GM23248 (cell line): Measurements from ENCODE around the gene CEP85. TPM values are rescaled to one million over a fixed set of nuclear protein-coding genes. Genes with fewer than 3 reads are reported as not detected.
"Not testable (repeated sequence)": the region's sequence is repeated elsewhere in the genome, so short reads cannot be mapped to it uniquely, and the experiment has no call there.

Experiments
- DNase-seq: peaks from one replicate; pipeline ENCODE4 v3.0.0-alpha.2; 2015
- H2AFZ ChIP-seq: fragments of 200-600 bp; sonication (generic); 2 replicates; pipeline ENCODE4 v1.6.1; 2016; ENCODE audit warnings: antibody characterized with exemption
- H3F3A ChIP-seq: fragments of 200-600 bp; sonication (generic); 2 replicates; pipeline ENCODE4 v1.6.1; 2016; ENCODE audit warnings: mild to moderate bottlenecking, antibody characterized with exemption, mixed run types; ENCODE audit not compliant: insufficient read depth
- H3K27ac ChIP-seq: fragments of 200-600 bp; sonication (generic); 2 replicates; pipeline ENCODE4 v1.5.1; 2016; ENCODE audit warnings: mild to moderate bottlenecking
- H3K27me3 ChIP-seq: fragments of 200-600 bp; sonication (generic); replicated peaks from 2 replicates; pipeline ENCODE4 v1.6.1; 2016; ENCODE audit warnings: mild to moderate bottlenecking; ENCODE audit not compliant: insufficient read depth
- H3K36me3 ChIP-seq: fragments of 200-600 bp; sonication (generic); 2 replicates; pipeline ENCODE4 v1.6.1; 2016; ENCODE audit warnings: low read depth, mild to moderate bottlenecking
- H3K4me1 ChIP-seq: fragments of 200-600 bp; sonication (generic); 2 replicates; pipeline ENCODE4 v1.6.1; 2016; ENCODE audit warnings: mild to moderate bottlenecking; ENCODE audit not compliant: insufficient read depth
- H3K4me2 ChIP-seq: fragments of 200-600 bp; sonication (generic); one replicate; pipeline ENCODE4 v1.6.1; 2016; ENCODE audit warnings: mild to moderate bottlenecking; ENCODE audit not compliant: unreplicated experiment
- H3K4me3 ChIP-seq: fragments of 200-600 bp; sonication (generic); 2 replicates; pipeline ENCODE4 v1.5.1; 2016; ENCODE audit warnings: mild to moderate bottlenecking
- H3K79me2 ChIP-seq: fragments of 200-600 bp; sonication (generic); 2 replicates; pipeline ENCODE4 v1.6.1; 2016; ENCODE audit warnings: mild to moderate bottlenecking; ENCODE audit not compliant: insufficient read depth
- H3K9ac ChIP-seq: fragments of 200-600 bp; sonication (generic); 2 replicates; pipeline ENCODE4 v1.6.1; 2016; ENCODE audit warnings: mild to moderate bottlenecking
- H3K9me2 ChIP-seq: fragments of 200-600 bp; sonication (generic); 2 replicates; pipeline ENCODE4 v1.6.1; 2016; ENCODE audit warnings: mixed run types, mild to moderate bottlenecking, moderate library complexity; ENCODE audit not compliant: insufficient read depth
- H3K9me3 ChIP-seq: fragments of 200-600 bp; sonication (generic); one replicate; pipeline ENCODE4 v1.6.1; 2017; ENCODE audit warnings: low read depth
- H4K20me1 ChIP-seq: fragments of 200-600 bp; sonication (generic); 2 replicates; pipeline ENCODE4 v1.6.0; 2016; ENCODE audit not compliant: insufficient read depth
- EZH2 ChIP-seq: fragments of 200-600 bp; sonication (generic); IDR thresholded peaks from 2 replicates; pipeline ENCODE4 v1.6.1; 2018; ENCODE audit warnings: antibody characterized with exemption, mild to moderate bottlenecking; ENCODE audit not compliant: insufficient read depth, poor library complexity, severe bottlenecking
- EZH2phosphoT487 ChIP-seq: fragments of 200-600 bp; sonication (generic); IDR thresholded peaks from 2 replicates; pipeline ENCODE4 v1.6.1; 2018; ENCODE audit warnings: antibody characterized with exemption, moderate library complexity, mild to moderate bottlenecking, low read depth; ENCODE audit not compliant: insufficient read depth
- WGBS, 2 experiments: methylation state at CpG; one replicate each; pipeline ENCODE4 v1.1.6; 2015 to 2017; ENCODE audit warnings: low lambda C conversion rate in 2 of 2, low coverage in 1 of 2; ENCODE audit errors: missing lambda C conversion rate in 2 of 2; 5-methylcytosine and 5-hydroxymethylcytosine counted together
- in situ Hi-C: fragments of 300-500 bp; cut with MboI; formaldehyde crosslinking; loops from 2 replicates; pipeline ENCODE4 v1.15.0; 2020
- polyA plus RNA-seq: library from polyadenylated mRNA; unstranded; fragments of >200 nt; fragmentation: Nextera tagmentation; extraction: Ambion mirVana; gene quantifications from 2 replicates; pipeline ENCODE4 v1.2.1, GENCODE V29; 2016
- total RNA-seq: library from RNA; depleted of rRNA; stranded (reverse); fragments of >200 nt; shearing (Covaris generic); gene quantifications from 2 replicates; pipeline ENCODE4 v1.2.3, GENCODE V29; 2014

The CEP85 gene
- total and polyA plus RNA-seq, 2 experiments from 2014 or later = 5.0 to 6.2 TPM

GRCh38 chr1:26224606-26225005 lies 9.4 kb upstream of the CEP85 start:
- Histone ChIP-seq H3K9ac (no peak overlapping the region), H3K4me2 (no peak overlapping the region), H3K9me3 (no peaks in the 10 kb centered on the region), H2AFZ (no peak overlapping the region), H3K79me2 (no peaks in the 10 kb centered on the region), H3F3A (no peaks in the 10 kb centered on the region), H3K27me3 (peaks cover 9% of the 10 kb centered on the region), H4K20me1 (no peaks in the 10 kb centered on the region), H3K27ac (no peak overlapping the region), H3K4me1 (no peaks in the 10 kb centered on the region), H3K9me2 (no peaks in the 10 kb centered on the region), H3K36me3 (no peaks in the 10 kb centered on the region), H3K4me3 (no peak overlapping the region)
- DNase-seq = no peak
- TF ChIP-seq EZH2phosphoT487 (no peak), EZH2 (no peak)
- in situ Hi-C loops = no loop called here
- 77 to 85% methylated on average over 7 of the region's 7 CpGs for WGBS, 2 experiments

DNA sequence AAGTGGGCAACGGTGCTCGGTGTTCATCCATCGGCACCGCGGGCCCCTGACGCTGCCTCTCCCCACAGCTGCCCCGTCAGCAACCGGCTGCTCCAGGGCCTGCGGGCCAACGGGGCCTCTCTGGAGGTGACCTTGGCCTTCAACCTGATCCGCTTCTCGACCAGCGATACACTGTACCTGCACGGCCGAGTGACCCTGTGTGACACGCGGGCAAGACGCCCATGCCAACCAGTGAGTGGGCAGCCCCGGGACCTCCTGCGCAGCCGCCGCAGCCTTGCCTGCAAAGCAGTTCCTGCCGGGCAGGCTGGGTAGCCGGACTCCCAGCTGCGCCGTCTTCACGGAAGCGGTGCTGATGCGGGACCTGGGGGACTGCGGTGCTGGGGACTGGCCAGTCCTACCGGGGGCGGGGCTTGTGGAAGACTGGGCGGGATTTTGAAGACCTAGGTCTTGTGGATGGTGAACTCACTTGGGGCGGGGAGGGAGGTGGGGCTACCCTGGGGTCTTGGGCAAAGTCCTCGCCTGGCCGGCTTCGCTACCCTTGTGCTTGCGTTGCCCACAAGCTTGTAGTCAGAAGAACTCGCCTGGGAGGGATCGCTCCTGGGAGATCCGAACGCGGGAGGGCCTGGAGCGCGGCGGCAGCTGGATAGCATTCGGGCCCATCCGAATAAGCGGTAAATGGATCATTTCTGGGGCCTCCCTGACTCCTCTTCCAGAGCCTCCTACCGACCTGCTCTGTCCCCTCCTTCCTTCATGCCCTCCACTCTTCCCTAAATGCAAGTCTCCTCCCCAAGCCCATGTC lies 8.8 kb upstream of the CEP85 start:
- H3K9ac ChIP-seq = no peak overlapping the region
- H3K4me2 ChIP-seq = peak overlapping the region; percentile 44
- H3K9me2 ChIP-seq = no peaks in the 10 kb centered on the region
- H3K79me2 ChIP-seq = no peaks in the 10 kb centered on the region
- H3K4me3 ChIP-seq = peak overlapping the region; percentile 58
- no peaks in the 10 kb centered on the region for H3F3A ChIP-seq
- no peaks in the 10 kb centered on the region for H4K20me1 ChIP-seq
- no peak for TF ChIP-seq EZH2phosphoT487
- no peak for TF ChIP-seq EZH2
- WGBS, 2 experiments = 16 to 17% methylated on average over 42 to 44 of the region's 50 CpGs
- H3K27me3 ChIP-seq = peaks cover 9% of the 10 kb centered on the region
- H3K36me3 ChIP-seq = no peaks in the 10 kb centered on the region
- in situ Hi-C loops = no loop called here
- no peaks in the 10 kb centered on the region for H3K9me3 ChIP-seq
- H3K27ac ChIP-seq = no peak overlapping the region
- DNase-seq = peak; percentile 47
- H3K4me1 ChIP-seq = no peaks in the 10 kb centered on the region
- H2AFZ ChIP-seq = peak overlapping the region; percentile 51

GRCh38 chr1:26230682-26231081 lies 3.3 kb upstream of the CEP85 start:
- H3K4me2 ChIP-seq, H3K27me3 ChIP-seq, DNase-seq, H2AFZ ChIP-seq, H3F3A ChIP-seq, H3K79me2 ChIP-seq, H3K4me3 ChIP-seq, H3K9me2 ChIP-seq, H4K20me1 ChIP-seq, H3K9ac ChIP-seq, in situ Hi-C loops, H3K27ac ChIP-seq, H3K36me3 ChIP-seq, H3K4me1 ChIP-seq, H3K9me3 ChIP-seq: not testable (repeated sequence)
- WGBS, 2 experiments = 87 to 88% methylated on average over 2 of the region's 2 CpGs

DNA sequence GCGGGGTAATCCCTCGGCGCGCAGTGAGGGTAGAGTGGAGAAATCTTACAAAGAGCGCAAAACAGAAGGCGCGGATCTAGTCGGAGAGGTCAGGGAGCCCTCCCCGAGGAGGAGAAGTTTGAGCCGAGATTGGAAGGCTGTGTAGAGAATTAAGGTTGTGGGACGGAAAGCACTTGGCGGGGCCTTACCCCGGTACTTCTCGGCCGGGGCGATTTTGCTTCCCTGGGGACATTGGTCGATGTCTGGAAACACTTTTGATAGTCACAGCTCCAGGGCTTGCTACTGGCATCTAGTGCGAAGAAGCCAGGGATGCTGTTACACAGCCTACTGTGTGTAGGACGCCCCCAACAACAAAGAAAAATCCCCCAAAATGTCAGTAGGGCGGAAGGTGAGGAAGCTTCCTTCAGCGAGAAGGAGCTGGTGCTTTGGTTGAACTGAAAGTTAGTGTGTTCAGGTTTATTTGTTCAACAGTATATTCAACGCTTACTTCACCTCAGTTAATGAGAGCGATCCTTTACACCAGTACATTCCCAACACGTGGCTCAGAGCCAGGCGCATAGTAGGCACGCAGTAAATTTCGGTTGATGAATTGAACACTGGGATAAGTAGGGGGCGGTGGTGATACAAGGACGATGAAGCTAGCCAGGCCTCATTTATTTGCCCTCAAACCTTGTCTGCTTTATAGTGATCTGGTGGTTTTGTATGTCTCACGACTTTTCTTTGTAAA lies 807 bp downstream of the CEP85 start:
- H3K4me2 ChIP-seq = peak overlapping the region; percentile 92
- H3K9me3 ChIP-seq = no peaks in the 10 kb centered on the region
- no peaks in the 10 kb centered on the region for H4K20me1 ChIP-seq
- peak overlapping the region; percentile 80 for H3K9ac ChIP-seq
- WGBS, 2 experiments = 4 to 5% methylated on average over 30 of the region's 30 CpGs
- H3K4me1 ChIP-seq = peaks cover 11% of the 10 kb centered on the region
- peaks cover 50% of the 10 kb centered on the region for H3K79me2 ChIP-seq
- peak overlapping the region; percentile 94 for H3K4me3 ChIP-seq
- no peaks in the 10 kb centered on the region for H3K9me2 ChIP-seq
- H3F3A ChIP-seq = peaks cover 9% of the 10 kb centered on the region; the same call in 1 of the 2 replicates
- peak; percentile 44 for DNase-seq
- no peaks in the 10 kb centered on the region for H3K27me3 ChIP-seq
- TF ChIP-seq EZH2 (no peak), EZH2phosphoT487 (no peak)
- peak overlapping the region; percentile 67 for H3K27ac ChIP-seq
- in situ Hi-C loops = no loop called here
- peak overlapping the region; percentile 96 for H2AFZ ChIP-seq
- no peaks in the 10 kb centered on the region for H3K36me3 ChIP-seq
